GM12891 (cell line): ENCODE measurements around the gene TIFAB.

Experiments
- PAX5 ChIP-seq: IDR thresholded peaks from 2 replicates; pipeline ENCODE4 v1.6.1; 2011; ENCODE audit warnings: low read length, moderate library complexity, mild to moderate bottlenecking; ENCODE audit not compliant: insufficient read depth, severe bottlenecking
- POLR2A ChIP-seq: IDR thresholded peaks from 2 replicates; pipeline ENCODE4 v1.6.1; 2011; ENCODE audit warnings: low read depth, low read length, control low read depth
- POLR2AphosphoS5 ChIP-seq: IDR thresholded peaks from 2 replicates; pipeline ENCODE4 v1.6.1; 2011; ENCODE audit warnings: low read depth, low read length, control low read depth
- POU2F2 ChIP-seq: IDR thresholded peaks from 2 replicates; pipeline ENCODE4 v1.6.1; 2011; ENCODE audit warnings: low read depth, mild to moderate bottlenecking, control low read depth, low read length, moderate library complexity
- SPI1 ChIP-seq: IDR thresholded peaks from 2 replicates; pipeline ENCODE4 v1.6.1; 2011; ENCODE audit warnings: low read depth, low read length, control low read depth
- TAF1 ChIP-seq: IDR thresholded peaks from 2 replicates; pipeline ENCODE4 v1.6.1; 2011; ENCODE audit warnings: low read depth, low read length, control low read depth

DNA sequence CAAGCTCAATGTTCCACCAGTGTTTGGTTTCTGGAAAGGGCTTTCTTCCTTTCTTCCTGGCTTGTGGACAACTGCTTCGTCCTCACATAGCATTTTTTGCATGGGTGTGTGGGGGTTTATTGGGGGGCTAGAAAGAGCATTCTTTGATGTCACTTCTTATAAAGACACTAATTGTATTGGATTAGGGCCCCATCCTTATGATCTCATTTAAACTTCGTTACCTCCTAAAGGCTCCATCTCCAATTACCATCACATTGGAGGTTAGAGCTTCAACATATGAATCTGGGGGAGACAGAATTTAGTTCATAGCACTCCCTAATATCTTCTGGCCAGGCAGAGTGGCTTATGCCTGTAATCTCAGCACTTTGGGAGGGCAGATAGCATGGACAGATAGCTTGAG is 47.1 kb downstream of the TIFAB start:
- TF ChIP-seq POLR2A: no peak
- TF ChIP-seq POLR2AphosphoS5: no peak
- no peak for TF ChIP-seq TAF1
- no peak for TF ChIP-seq SPI1
- no peak for TF ChIP-seq POU2F2
- TF ChIP-seq PAX5: no peak
